ENCODE measurements around the gene CFAP61. TPM values are rescaled to one million over a fixed set of nuclear protein-coding genes. Genes with fewer than 3 reads are reported as not detected.
A peak's percentile ranks its signal among the peaks of the same experiment; 100 is the strongest.

Gene CFAP61
- total RNA-seq, 1 donor from 2014 or later = 5.6 TPM

GRCh38 chr20:20364593-20365479 is 312.5 kb downstream of the CFAP61 start:
- DNase-seq (ENCODE audit: extremely low spot score, unreplicated experiment) = no peak
- H3K4me1 Mint-ChIP-seq (ENCODE audit: unreplicated experiment) = peaks cover 11% of the 10 kb centered on the region
- H3K36me3 Mint-ChIP-seq = no peaks in the 10 kb centered on the region
- peak overlapping the region; percentile 63 for H3K4me3 Mint-ChIP-seq
- H3K27me3 Mint-ChIP-seq = peaks cover 80% of the 10 kb centered on the region
- no peak overlapping the region for H3K27ac Mint-ChIP-seq
- TF ChIP-seq CTCF (conservative IDR thresholded peaks at IDR 0.05) = no peak
- H3K9me3 Mint-ChIP-seq = no peaks in the 10 kb centered on the region

DNA sequence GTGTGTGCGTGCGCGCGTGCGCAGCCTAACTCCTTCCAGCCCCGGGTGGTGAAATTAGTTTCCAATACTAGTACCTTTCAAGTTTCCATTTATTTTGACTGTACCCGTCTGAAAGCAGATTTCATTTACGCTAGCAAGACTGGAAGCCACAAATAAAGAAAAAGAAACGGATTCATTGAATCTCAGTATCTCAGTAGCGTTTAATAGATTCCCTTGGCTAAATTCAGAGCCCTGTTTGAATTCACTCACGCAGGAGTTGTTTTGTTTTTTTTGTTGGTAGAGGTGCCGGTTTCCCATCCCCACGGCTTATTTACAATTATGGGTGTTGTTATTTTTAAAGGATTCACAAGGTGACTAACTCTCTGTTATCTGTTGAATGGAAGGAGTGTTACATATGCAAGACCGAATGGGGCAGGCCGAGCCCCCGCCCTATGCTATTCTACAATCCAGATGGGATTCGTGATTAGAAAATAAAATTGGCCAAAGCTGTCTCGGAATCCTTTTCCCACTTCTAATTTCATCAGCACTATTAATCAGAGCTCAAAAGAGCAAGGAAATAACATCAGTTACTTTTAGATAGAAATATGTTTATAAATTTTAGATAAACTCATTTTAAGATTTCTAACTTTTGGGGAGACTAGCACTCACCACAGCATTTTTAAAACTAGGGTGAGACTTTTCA is 313.3 kb downstream of the CFAP61 start:
- TF ChIP-seq CTCF (conservative IDR thresholded peaks at IDR 0.05) = no peak
- Mint-ChIP-seq H3K4me3 (peak overlapping the region; percentile 63), H3K36me3 (no peaks in the 10 kb centered on the region), H3K4me1 (ENCODE audit: unreplicated experiment) (peaks cover 12% of the 10 kb centered on the region), H3K9me3 (no peaks in the 10 kb centered on the region), H3K27me3 (peaks cover 80% of the 10 kb centered on the region), H3K27ac (peak overlapping the region; percentile 48)
- no peak for DNase-seq (ENCODE audit: extremely low spot score, unreplicated experiment)

GRCh38 chr20:20366551-20366875 is 314.2 kb downstream of the CFAP61 start:
- Mint-ChIP-seq H3K27ac (no peak overlapping the region), H3K4me1 (ENCODE audit: unreplicated experiment) (peaks cover 11% of the 10 kb centered on the region), H3K27me3 (peaks cover 80% of the 10 kb centered on the region), H3K36me3 (no peaks in the 10 kb centered on the region), H3K4me3 (peak overlapping the region; percentile 78), H3K9me3 (no peaks in the 10 kb centered on the region)
- no peak for DNase-seq (ENCODE audit: extremely low spot score, unreplicated experiment)
- TF ChIP-seq CTCF (conservative IDR thresholded peaks at IDR 0.05) = no peak

- Mint-ChIP-seq H3K4me3 (peak overlapping the region; percentile 84), H3K27ac (peak overlapping the region; percentile 74), H3K27me3 (peaks cover 80% of the 10 kb centered on the region), H3K9me3 (no peaks in the 10 kb centered on the region), H3K36me3 (no peaks in the 10 kb centered on the region), H3K4me1 (ENCODE audit: unreplicated experiment) (peaks cover 11% of the 10 kb centered on the region)
- DNase-seq (ENCODE audit: extremely low spot score, unreplicated experiment) = no peak
- TF ChIP-seq CTCF (conservative IDR thresholded peaks at IDR 0.05) = no peak
Observed at GRCh38 chr20:20366876-20367574, 314.7 kb downstream of the CFAP61 start.

- Mint-ChIP-seq H3K9me3 (no peaks in the 10 kb centered on the region), H3K27ac (peak within 1 kb of the TSS; percentile 74), H3K36me3 (no peaks in the 10 kb centered on the region), H3K4me1 (ENCODE audit: unreplicated experiment) (peaks cover 11% of the 10 kb centered on the region), H3K4me3 (peak within 1 kb of the TSS; percentile 84), H3K27me3 (peaks cover 80% of the 10 kb centered on the region)
- TF ChIP-seq CTCF (conservative IDR thresholded peaks at IDR 0.05) = no peak
- no peak for DNase-seq (ENCODE audit: extremely low spot score, unreplicated experiment)
Observed at GRCh38 chr20:20367575-20368417, 315.5 kb downstream of the CFAP61 start, which contains the start of gene INSM1. TSS of gene INSM1 (plus strand) at chr20:20368104. CDS start at chr20:20368268, 164 bp downstream.
